ENCODE data around the gene NELL1.

The NELL1 gene

GRCh38 chr11:20770414-20770946 is 101.1 kb downstream of the NELL1 start:
- H3K9me3 ChIP-seq (ENCODE audit: control insufficient read depth, insufficient read depth, low read length): no peaks in the 10 kb centered on the region
- H3K4me3 ChIP-seq (ENCODE audit: low read length): no peak overlapping the region
- no peaks in the 10 kb centered on the region for H3K36me3 ChIP-seq (ENCODE audit: control insufficient read depth, low read length)
- no peaks in the 10 kb centered on the region for H3K9me2 ChIP-seq (replicated peaks; ENCODE audit: control insufficient read depth, low read length)
- TF ChIP-seq CTCF (IDR thresholded peaks at IDR 0.05; ENCODE audit: low read depth, low read length, poor library complexity, severe bottlenecking) (no peak), EZH2phosphoT487 (IDR thresholded peaks at IDR 0.05; ENCODE audit: borderline replicate concordance, low read length) (no peak)
- no peaks in the 10 kb centered on the region for H3K79me2 ChIP-seq (ENCODE audit: control insufficient read depth, low read length)
- no peaks in the 10 kb centered on the region for H3F3A ChIP-seq (ENCODE audit: control insufficient read depth, insufficient read depth)
- H3K27me3 ChIP-seq (ENCODE audit: control insufficient read depth, low read length): no peaks in the 10 kb centered on the region
- no peak overlapping the region for H3K27ac ChIP-seq (ENCODE audit: low read depth, low read length)
- H3K4me2 ChIP-seq (ENCODE audit: low read length): no peak overlapping the region
- H3K4me1 ChIP-seq (ENCODE audit: control insufficient read depth, low read length): no peaks in the 10 kb centered on the region
- H4K20me1 ChIP-seq (ENCODE audit: control insufficient read depth, insufficient read depth, low read depth, low read length): no peaks in the 10 kb centered on the region

- H3K4me2 ChIP-seq (ENCODE audit: low read length): no peak overlapping the region
- H3K9me2 ChIP-seq (replicated peaks; ENCODE audit: control insufficient read depth, low read length): no peaks in the 10 kb centered on the region
- no peaks in the 10 kb centered on the region for H3K79me2 ChIP-seq (ENCODE audit: control insufficient read depth, low read length)
- H3K4me3 ChIP-seq (ENCODE audit: low read length): no peak overlapping the region
- TF ChIP-seq EZH2phosphoT487 (IDR thresholded peaks at IDR 0.05; ENCODE audit: borderline replicate concordance, low read length): no peak
- TF ChIP-seq CTCF (IDR thresholded peaks at IDR 0.05; ENCODE audit: low read depth, low read length, poor library complexity, severe bottlenecking): no peak
- H3K4me1 ChIP-seq (ENCODE audit: control insufficient read depth, low read length): no peaks in the 10 kb centered on the region
- H3K9me3 ChIP-seq (ENCODE audit: control insufficient read depth, insufficient read depth, low read length): no peaks in the 10 kb centered on the region
- H4K20me1 ChIP-seq (ENCODE audit: control insufficient read depth, insufficient read depth, low read depth, low read length): no peaks in the 10 kb centered on the region
- no peaks in the 10 kb centered on the region for H3K36me3 ChIP-seq (ENCODE audit: control insufficient read depth, low read length)
- H3F3A ChIP-seq (ENCODE audit: control insufficient read depth, insufficient read depth): no peaks in the 10 kb centered on the region
- no peak overlapping the region for H3K27ac ChIP-seq (ENCODE audit: low read depth, low read length)
- no peaks in the 10 kb centered on the region for H3K27me3 ChIP-seq (ENCODE audit: control insufficient read depth, low read length)
Measured at GRCh38 chr11:20771026-20771425, 101.6 kb downstream of the NELL1 start.

- H3K36me3 ChIP-seq (ENCODE audit: control insufficient read depth, low read length): no peaks in the 10 kb centered on the region
- no peaks in the 10 kb centered on the region for H3K4me1 ChIP-seq (ENCODE audit: control insufficient read depth, low read length)
- no peaks in the 10 kb centered on the region for H3K9me2 ChIP-seq (replicated peaks; ENCODE audit: control insufficient read depth, low read length)
- H3K79me2 ChIP-seq (ENCODE audit: control insufficient read depth, low read length): no peaks in the 10 kb centered on the region
- no peak overlapping the region for H3K4me2 ChIP-seq (ENCODE audit: low read length)
- H3K9me3 ChIP-seq (ENCODE audit: control insufficient read depth, insufficient read depth, low read length): no peaks in the 10 kb centered on the region
- H3K27me3 ChIP-seq (ENCODE audit: control insufficient read depth, low read length): no peaks in the 10 kb centered on the region
- H4K20me1 ChIP-seq (ENCODE audit: control insufficient read depth, insufficient read depth, low read depth, low read length): no peaks in the 10 kb centered on the region
- H3K27ac ChIP-seq (ENCODE audit: low read depth, low read length): no peak overlapping the region
- H3F3A ChIP-seq (ENCODE audit: control insufficient read depth, insufficient read depth): no peaks in the 10 kb centered on the region
- TF ChIP-seq CTCF (IDR thresholded peaks at IDR 0.05; ENCODE audit: low read depth, low read length, poor library complexity, severe bottlenecking) (no peak), EZH2phosphoT487 (IDR thresholded peaks at IDR 0.05; ENCODE audit: borderline replicate concordance, low read length) (no peak)
- H3K4me3 ChIP-seq (ENCODE audit: low read length): no peak overlapping the region
Measured at GRCh38 chr11:20771681-20772080, 102.3 kb downstream of the NELL1 start.
